Skeletal muscle cell (primary cell): ENCODE results near the gene RPRD1A.
"Not testable (repeated sequence)": the region's sequence is repeated elsewhere in the genome, so short reads cannot be mapped to it uniquely, and the experiment has no call there.

ENCODE experiments used
- DNase-seq: peaks from one replicate; pipeline ENCODE4 v3.0.0-alpha.2; 2010; ENCODE audit warnings: low read depth
- H3K4me3 ChIP-seq: 2 replicates; pipeline ENCODE4 v1.5.1; 2011; ENCODE audit warnings: low read depth, mild to moderate bottlenecking, control low read depth, low read length, moderate library complexity

Gene RPRD1A

GRCh38 chr18:35983147-35983546, 84.2 kb downstream of the RPRD1A start:
- no peak for DNase-seq
- H3K4me3 ChIP-seq = no peak overlapping the region

GRCh38 chr18:35982409-35983114, 84.8 kb downstream of the RPRD1A start:
- DNase-seq = peak; percentile 74
- no peak overlapping the region for H3K4me3 ChIP-seq

- DNase-seq = no peak
- H3K4me3 ChIP-seq = no peak overlapping the region
These were observed 88.2 kb downstream of the RPRD1A start for GRCh38 chr18:35979112-35979511.

GRCh38 chr18:35974181-35974580, 93.2 kb downstream of the RPRD1A start:
- no peak for DNase-seq
- H3K4me3 ChIP-seq = no peak overlapping the region

- no peak for DNase-seq
- peak overlapping the region; percentile 91 for H3K4me3 ChIP-seq
These were observed 93.7 kb downstream of the RPRD1A start for GRCh38 chr18:35973650-35974049.

- H3K4me3 ChIP-seq = peak within 1 kb of the TSS; percentile 91
- DNase-seq = peak; percentile 86
These were observed 95.0 kb downstream of the RPRD1A start, which contains the start of gene RMP24 for GRCh38 chr18:35972197-35973000. Gene RMP24, plus strand, starts transcription at chr18:35972679.

GRCh38 chr18:35971661-35972196, 95.6 kb downstream of the RPRD1A start:
- H3K4me3 ChIP-seq = peak overlapping the region; percentile 91
- DNase-seq = no peak

GRCh38 chr18:35969676-35970075, 97.7 kb downstream of the RPRD1A start:
- DNase-seq = no peak
- H3K4me3 ChIP-seq = no peak overlapping the region

GRCh38 chr18:35968278-35968880, 99.0 kb downstream of the RPRD1A start:
- no peak overlapping the region for H3K4me3 ChIP-seq
- no peak for DNase-seq

- DNase-seq = not testable (repeated sequence)
These were observed 99.5 kb downstream of the RPRD1A start for GRCh38 chr18:35967866-35968265.

GRCh38 chr18:35964319-35964718, 103.0 kb downstream of the RPRD1A start:
- no peak for DNase-seq

More at GRCh38 chr18:35967866-35968265, 99.5 kb downstream of the RPRD1A start:
- not testable (repeated sequence) for H3K4me3 ChIP-seq

GRCh38 chr18:35962320-35962719, 105.0 kb downstream of the RPRD1A start:
- no peak overlapping the region for H3K4me3 ChIP-seq
- DNase-seq = no peak

More at GRCh38 chr18:35964319-35964718, 103.0 kb downstream of the RPRD1A start:
- no peak overlapping the region for H3K4me3 ChIP-seq

GRCh38 chr18:35956226-35956625, 111.1 kb downstream of the RPRD1A start:
- DNase-seq = no peak
- H3K4me3 ChIP-seq = no peak overlapping the region

- no peak overlapping the region for H3K4me3 ChIP-seq
- no peak for DNase-seq
These were observed 113.7 kb downstream of the RPRD1A start for GRCh38 chr18:35953688-35954087.

GRCh38 chr18:35950628-35950982, 116.8 kb downstream of the RPRD1A start:
- peak overlapping the region; percentile 61 for H3K4me3 ChIP-seq
- no peak for DNase-seq

GRCh38 chr18:35949903-35950627, 117.3 kb downstream of the RPRD1A start:
- peak overlapping the region; percentile 61 for H3K4me3 ChIP-seq
- peak; percentile 9 for DNase-seq

GRCh38 chr18:35949090-35949489, 118.3 kb downstream of the RPRD1A start:
- no peak for DNase-seq
- no peak overlapping the region for H3K4me3 ChIP-seq

- no peak for DNase-seq
- H3K4me3 ChIP-seq = no peak overlapping the region
These were observed 119.3 kb downstream of the RPRD1A start for GRCh38 chr18:35948080-35948479.

- no peak overlapping the region for H3K4me3 ChIP-seq
- no peak for DNase-seq
These were observed 124.7 kb downstream of the RPRD1A start for GRCh38 chr18:35942661-35943060.
